NCI-H1048 (cell line): ENCODE data around the gene METTL14.
"Not testable (repeated sequence)": the region's sequence is repeated elsewhere in the genome, so short reads cannot be mapped to it uniquely, and the experiment has no call there.

ENCODE experiments used
- DNase-seq: peaks from one replicate; lab custom pipeline; 2025; lab: John Stamatoyannopoulos, UW

METTL14 gene

DNA sequence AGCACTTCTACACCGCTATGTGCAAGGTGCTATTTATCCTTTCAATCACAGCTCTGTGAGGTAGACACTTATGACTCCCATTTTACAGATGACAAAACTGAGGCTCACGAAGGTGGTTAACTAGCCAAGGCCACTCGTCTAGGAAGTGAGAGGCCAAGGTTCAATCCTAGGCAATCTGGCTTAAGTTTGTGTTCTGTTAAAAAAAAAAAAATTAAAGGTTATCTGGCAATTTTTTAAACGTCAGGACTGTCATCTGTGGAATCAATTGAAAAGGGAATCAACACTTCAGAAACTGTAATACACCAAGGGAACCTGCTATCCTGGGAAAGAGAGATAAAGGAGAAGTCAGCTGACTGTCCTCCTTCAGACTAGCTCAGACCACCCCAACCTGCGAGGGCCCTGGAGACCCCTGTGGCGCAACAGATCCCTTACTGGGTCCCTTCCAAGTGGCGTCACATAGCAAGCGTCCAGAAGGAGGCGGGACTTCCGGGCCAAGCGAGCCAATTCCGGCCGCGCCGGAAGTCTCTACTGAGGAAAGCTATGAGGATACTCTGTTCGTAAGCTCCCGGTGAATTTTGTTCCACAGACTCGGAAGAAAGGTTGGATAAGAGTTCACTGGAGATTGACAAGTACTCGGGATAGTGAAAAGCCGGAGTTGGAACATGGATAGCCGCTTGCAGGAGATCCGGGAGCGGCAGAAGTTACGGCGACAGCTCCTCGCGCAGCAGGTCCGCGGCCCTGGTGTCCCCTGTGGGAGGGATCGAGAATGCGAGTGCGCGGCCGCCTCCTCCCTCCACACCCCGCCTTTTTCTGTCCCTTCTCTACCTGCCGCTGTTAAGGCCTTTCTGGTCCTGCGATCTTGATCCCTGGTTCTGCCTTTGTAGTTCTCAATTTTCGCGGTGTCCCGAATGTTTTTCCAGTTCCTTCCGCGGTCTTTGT is at the start of gene METTL14:
Gene METTL14 (plus strand): TSS at position 520 of the 939 bp plus-strand sequence. CDS start 143 bp downstream, at position 663.
- peak; percentile 75 for DNase-seq

DNA sequence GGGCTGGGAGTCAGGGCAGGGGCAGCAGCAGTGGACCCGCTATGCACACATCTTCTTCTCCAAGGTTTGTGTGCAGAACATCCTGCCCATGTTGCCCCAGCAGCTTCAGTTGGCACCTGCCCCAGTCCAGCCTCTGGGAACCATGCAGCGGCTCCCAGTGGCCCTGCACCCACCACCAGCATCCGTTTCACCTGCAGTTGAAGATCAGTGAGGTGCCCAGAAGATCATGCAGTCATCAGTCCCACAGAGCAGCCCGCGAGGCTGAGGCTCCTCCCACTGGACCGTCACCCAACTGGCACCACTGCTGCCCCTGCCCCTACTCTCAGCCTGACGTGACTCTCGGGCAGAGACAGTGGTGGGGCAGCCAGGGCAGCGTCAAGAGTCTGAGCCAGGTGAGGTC is 49.1 kb upstream of the METTL14 start:
- not testable (repeated sequence) for DNase-seq

DNA sequence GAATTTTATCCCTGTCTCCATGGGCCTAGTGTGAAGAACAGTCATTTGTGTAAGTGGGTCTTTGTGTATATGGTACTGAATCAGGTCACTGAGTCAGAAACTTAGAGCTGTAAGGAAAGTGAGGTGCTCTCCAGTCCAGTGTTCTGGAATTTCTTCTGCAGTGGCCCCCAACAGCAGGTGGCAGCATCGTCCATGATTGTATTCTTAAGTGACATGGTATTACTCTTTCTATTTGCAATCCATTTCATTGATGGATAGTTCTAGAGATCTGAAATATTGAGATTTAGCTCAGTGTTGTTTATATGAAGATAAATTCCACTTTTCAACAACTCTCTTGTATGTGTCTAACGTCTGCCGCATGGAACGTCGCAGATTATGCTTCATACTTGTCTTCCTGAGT is 20.5 kb upstream of the METTL14 start:
- not testable (repeated sequence) for DNase-seq

DNA sequence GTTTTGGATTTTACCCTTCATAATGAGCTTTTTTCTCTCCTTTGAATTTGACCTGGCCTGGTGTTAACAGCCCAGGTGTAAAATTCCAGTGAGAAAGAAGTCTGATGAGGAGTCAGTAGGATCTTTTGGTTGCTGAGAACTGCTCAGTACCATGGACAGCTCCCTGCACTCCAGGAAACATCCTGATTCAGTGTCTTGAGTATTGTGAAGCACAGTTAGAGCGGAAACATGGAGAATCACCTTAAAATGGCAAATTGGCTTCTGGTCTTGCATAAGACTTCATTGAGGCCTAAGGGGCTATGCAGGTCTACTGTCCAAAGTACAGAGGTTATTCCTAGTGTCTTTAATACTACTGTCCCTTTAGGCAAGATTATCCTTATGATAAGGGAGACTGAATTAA is 16.0 kb upstream of the METTL14 start:
- not testable (repeated sequence) for DNase-seq

DNA sequence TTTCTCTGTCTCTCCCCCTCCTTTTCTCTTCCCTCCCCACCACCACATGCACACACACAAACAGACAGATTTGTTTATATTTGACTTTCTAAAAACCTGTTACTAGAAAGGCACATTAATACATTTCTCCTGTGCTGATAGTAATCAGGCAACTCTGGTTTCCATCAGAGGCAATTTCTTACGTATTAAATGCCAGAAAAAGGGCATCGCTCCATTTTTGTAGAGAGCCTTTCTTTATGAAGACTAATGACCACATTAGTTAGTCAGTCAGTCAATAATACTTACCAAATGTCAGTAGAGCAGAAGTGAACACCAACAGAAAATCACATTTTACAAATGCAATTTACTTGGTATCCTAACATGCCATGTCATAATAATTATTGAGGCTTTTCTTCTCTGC is 14.2 kb upstream of the METTL14 start:
- DNase-seq = not testable (repeated sequence)

DNA sequence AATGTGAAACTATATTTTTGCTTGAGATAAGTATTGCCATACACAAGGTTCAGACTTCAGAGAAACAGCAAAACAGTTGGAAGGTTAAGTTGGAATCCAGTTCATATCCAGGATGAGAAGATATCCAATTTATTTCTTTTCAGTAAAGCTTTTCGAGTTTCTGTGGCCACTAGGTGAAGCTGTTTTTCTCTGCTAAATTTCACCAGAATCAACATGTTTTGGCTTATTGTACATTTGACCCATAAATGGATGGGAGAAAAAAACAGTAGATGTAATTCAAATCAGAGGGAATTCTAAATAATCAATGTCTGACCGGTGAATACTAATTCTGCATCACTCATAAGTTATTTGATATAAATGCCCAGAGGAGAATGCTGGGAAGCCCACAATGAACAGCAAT is 9.1 kb upstream of the METTL14 start:
- DNase-seq = no peak

DNA sequence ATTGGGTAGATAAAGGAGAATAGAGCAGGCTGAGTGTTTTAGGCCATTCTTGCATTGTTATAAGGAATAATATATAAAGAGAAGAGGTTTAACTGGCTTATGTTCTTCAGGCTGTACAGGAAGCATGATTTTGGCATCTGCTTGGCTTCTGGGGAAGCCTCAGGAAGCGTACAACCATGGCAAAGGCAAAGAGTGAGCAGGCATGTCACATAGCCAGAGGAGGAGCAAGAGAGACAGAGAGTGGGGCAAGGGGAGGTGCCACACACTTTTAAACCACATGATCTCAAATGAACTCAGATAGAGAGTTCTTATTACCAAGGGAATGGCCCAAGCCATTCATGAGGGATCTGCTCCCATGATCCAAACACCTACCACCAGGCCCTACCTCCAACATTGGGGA is 4.4 kb upstream of the METTL14 start:
- DNase-seq = no peak

DNA sequence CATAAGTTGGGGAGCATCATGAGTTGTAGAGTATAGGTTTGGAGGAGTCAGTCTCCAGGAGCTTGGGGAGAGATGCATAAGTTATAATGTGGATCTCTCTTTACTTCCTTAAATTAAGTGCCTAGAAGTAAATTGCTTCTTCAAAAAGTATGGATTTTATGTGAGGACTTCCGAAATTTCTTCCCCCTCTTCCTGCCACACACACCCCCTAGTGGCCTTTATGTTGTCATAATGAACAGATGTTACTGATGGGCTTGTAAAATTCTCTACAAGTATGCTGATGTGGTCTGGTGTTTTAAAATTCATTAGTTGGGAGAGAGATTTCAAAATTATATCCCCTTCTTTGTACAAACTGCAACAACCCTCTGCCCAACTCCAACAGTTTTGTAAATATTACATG is 2.3 kb upstream of the METTL14 start:
- DNase-seq = no peak

DNA sequence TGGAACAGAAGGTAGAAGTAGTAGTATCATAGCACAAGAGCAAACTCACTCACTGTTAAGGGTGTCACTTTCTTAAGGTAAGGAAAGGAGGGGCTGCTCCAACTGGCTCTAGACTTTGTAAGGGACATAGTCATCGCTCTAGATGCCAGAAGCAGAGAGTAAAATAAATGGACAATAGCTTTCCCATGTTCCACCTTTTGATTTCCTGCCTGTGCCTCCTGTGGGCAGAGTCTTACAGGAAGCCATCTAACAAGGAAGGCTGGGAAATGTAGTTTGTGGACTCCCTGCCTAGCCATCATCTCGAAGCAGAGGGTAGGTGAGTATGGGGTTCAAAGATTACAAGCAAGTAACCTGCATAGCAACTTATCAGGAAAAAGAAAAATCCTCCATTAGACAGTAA is 1.7 kb upstream of the METTL14 start:
- no peak for DNase-seq

DNA sequence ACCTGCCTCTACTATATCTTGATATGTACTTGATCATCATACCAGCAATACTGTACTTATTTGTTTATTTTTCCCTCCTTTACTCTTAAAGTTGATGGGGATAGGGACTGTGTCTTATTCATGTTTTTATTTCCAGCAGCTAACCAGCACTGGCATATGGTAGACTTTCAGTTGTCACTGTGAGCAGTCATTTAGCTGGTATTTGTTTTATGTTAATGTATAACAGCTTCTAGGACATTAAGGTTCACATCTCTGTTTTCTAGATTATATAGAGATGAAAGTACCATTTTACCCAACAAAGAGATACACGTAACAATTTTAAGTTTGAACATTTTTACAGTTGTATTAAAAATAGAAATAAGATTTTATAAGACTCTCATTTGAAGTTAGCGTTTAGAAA is 17.9 kb downstream of the METTL14 start:
- DNase-seq = no peak

DNA sequence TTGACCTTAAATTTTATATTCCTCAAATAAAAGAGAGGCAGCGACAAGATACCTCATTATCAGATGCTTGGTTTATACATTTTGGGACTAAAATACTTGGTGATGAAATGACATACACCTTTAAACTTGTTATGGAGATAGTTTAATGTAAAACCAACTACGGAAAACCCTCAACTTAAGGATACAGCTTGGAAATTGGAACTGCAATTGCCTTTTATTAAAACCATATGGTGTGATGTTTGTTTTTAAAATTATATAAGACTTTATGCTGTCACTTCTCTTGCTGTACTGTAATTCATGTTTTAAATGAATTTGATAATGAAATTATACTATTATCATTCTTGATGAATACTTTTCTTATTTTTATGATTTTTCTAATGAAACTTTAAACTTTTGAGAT is 25.9 kb downstream of the METTL14 start:
- DNase-seq = no peak

DNA sequence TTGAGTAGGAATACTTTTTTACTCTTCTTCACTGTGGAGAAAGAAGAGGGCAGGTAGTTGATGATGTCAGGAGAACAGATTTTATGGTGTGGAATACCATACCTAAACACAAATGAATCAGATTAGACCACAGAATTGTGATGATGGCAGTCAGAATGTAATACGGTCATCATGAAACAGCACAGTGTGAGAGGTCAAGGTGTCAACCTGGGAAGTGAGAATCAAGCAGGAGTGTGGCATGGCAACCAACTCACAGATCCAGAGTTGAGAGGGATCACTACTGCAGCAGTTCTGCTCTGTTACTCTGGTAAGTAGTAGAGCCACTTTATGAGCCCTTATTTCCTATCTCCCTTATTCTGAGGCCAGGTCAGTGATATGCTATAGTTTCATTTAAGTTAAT is 27.7 kb downstream of the METTL14 start:
- DNase-seq = no peak

DNA sequence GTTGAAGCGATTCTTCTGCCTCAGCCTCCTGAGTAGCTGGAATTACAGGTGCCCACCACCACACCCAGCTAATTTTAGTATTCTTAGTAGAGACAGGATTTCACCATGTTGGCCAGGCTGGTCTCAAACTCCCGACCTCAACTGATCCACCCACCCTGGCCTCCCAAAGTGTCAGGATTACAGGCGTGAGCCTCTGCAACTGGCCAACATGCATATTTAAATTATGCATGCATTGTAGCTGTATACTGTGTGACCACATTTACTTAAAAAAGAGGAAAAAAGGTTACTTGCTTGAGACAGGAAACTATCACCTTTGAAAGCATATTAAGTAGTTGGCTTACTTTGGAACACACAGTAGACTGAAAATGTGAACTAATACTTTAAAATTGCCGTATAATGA is 29.5 kb downstream of the METTL14 start:
- no peak for DNase-seq

DNA sequence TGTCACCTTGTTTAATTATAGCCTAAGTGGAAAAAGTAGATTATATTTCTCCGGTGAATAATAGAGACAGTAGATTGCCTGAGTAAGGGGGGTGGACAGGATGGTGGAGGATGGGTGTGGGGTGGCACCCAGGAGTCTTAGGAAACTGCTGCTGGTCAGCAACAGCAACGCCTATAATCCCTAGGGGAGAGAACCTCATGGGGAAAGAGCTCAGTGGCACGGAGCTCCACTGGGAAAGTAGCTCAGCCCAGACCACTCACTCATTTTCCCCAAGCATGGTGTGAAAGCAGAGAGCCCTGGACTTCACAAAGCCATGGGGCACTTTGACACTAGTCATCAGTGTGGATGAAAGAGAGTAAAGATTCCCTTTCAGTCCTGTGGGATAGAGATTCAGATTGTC is 31.1 kb downstream of the METTL14 start:
- no peak for DNase-seq

DNA sequence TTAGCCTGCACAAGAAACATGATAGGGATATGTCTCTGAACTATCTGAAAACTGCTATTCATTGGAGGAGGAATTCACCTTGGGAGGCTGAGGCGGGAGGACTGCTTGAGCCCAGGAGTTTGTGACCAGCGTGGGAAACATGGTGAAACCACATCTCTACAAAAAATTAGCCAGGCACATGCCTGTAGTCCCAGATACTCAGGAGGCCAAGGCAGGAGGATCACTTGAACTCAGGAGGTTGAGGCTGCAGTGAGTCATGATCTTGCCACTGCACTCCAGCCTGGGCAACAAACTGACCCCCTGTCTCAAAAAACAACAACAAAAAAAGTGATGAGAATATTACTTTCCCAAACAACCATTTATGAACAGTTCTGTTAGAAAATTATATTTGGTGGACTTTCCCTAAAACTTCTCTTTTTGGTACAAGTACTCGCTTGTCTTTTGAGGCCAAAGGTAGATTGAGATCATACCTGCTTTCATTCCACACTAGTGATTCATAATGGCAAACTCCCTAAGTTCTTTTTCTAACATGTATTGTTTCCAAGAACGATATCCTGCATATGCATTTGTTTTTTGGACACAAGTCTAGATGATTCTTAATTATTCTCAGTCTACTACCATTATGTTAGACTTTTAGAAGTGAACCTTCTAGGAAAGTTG is 33.4 kb downstream of the METTL14 start:
- no peak for DNase-seq

DNA sequence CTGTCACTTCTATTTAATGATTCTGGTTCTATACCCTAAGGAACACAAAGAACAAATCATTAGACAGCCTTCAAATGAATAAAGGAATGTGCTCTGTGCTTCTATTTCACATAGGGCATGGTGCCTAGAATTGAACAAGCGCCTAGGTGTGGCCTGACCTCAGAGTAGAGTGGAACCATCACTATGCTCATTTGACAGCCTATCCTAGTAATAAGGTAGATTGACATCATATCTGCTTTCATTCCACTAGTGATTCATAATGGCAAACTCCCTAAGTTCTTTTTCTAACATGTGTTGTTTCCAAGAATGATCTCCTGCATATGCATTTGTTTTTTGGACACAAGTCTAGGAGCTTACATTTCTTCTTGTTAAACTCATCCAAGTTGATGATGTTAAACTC is 36.6 kb downstream of the METTL14 start:
- DNase-seq = no peak

DNA sequence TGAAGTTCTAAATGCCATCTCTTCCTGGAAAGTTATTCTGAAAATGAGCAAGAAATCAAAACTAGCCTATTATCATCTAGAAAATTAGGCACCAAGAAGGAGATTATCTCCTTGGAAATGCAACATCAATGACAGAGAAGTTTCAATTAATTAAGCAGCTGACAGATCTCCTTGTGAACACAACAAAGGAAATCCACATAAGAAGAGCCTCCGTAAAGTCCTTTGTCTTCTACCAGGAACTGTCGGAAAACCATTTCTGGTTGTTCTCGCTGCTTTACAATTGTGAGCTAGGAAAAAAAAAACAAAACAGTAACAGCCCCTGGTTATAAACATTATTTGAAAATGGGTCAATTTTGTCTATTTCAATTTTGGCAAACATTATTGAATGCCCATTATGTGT is 38.2 kb downstream of the METTL14 start:
- no peak for DNase-seq

DNA sequence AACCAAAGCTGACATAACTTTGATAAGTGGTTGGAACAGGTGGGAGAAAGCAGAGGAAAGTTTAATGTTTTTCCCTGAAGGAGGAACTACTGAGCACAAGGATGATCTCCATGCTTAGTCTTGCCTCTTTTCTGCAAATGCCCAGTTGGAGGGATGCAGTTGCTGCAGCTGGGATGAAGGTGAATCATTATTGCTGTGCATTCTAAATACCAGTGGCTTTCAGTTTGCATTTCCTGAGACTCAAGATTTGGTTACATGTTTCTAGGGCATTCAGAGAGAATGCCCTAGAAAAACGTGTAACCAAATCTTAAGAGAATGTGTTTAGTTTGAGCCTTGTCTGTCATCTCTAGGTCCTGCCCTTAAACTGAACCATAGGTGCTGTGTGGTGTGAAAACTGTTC is 42.2 kb downstream of the METTL14 start:
- no peak for DNase-seq

DNA sequence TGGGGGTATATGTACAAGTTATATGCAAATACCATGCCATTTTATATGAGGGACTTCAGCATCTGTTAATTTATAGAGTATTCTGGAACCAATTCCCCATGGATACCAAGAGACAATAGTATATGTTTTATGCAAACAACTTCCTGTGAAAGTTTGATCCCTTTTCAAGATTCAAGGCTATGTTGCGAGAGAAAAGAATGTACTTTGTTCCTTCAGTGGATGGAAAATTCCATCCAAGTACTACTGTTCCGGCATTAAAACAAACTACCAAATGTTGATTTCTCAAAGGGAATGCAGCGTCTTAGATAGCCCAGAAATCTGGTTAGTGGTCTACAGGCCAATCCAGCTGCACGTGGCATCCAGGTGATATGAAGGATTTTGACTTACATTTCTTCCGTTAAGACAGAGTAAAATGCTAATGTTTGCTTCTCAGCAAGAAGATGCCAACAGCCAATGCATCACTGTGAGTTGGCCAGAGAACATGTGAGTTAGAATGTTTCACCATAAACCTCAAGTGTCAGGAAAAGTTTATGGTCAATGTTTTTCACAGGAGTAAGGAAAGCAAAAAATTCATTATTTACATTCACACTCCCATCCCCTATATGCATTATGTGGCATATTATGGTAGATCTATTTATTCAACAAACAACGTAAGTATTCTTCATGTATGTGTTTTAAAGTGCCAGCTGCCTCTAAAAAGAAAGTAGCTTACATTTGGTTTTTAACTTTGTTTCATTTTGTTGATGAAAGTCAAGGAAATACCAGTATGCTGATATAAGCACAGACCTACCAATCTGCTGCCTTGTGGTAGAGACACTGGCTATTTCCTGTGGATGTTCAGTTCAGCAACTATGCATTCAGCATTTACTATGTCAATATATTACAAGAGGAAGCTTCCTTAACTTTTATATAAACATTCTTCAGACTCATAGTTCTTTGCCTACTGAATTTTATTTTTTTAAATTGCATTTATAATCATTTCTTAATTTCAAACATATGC is 44.4 kb downstream of the METTL14 start:
- DNase-seq = no peak

DNA sequence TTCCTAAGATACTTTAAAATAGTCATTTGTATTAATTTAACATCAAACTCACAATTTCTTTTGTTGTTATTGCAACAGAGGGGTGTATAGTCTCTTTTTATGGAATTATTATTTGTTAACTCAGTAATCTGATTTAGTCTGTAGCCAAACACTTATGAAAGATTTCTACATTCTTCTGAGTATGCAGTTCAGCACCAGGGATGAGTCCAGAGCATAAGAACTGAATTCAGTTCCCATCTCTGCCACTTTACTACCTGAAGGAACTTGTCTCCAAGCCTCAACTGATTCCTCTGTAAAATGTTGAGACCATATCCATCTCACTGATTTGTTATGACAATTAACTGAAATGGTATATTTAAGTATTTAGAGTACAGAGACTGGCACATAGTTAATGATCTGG is 45.5 kb downstream of the METTL14 start:
- no peak for DNase-seq

DNA sequence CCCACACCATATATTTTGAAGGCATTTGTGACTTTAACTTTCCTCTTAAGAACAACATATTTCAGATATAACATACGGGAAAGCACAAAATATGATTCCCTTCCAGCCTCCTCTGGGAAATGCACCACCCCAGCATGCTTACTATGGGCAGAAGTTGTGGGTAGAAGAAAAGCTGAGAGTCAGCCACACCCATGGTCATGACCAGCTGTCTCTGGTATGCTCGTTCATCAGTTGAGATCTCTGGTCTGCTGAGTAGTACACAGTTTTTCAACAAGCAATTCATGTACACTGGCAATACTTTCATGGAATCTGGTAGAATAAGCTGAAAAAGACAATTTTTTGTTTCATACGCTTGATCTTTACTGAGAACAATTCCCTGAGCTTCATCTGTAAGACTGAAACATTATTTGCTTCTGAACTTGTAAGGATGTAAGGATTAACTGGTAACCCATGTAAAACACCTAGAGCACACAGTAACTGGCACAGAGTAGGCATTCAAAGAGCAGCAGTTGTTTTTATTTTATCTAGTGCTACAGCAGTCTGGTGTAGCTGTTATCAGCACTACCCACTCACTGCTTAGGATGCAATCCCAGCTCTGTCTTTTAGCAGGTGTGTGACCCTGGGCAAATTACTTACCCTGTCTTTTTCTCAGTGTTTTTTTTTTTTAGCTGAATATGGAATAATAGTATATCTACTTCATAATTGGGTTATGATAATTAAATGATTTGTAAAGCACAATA is 47.6 kb downstream of the METTL14 start:
- DNase-seq = no peak
